NOMO-1 treated with dmso at 0.1 percent for 144 hours (cell line): ENCODE data around the gene DAGLA.

Experiments used
- DNase-seq: peaks from one replicate; lab custom pipeline; 2025; ENCODE audit not compliant: unreplicated experiment; lab: John Stamatoyannopoulos, UW

The DAGLA gene

DNA sequence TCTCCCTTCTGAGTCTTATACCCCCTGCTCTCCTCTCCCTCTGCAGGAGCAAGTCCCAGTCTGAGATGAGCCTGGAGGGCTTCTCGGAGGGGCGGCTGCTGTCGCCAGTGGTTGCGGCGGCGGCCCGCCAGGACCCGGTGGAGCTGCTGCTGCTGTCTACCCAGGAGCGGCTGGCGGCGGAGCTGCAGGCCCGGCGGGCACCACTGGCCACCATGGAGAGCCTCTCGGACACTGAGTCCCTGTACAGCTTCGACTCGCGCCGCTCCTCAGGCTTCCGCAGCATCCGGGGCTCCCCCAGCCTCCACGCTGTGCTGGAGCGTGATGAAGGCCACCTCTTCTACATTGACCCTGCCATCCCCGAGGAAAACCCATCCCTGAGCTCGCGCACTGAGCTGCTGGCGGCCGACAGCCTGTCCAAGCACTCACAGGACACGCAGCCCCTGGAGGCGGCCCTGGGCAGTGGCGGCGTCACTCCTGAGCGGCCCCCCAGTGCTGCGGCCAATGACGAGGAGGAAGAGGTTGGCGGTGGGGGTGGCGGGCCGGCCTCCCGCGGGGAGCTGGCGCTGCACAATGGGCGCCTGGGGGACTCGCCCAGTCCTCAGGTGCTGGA is 63.4 kb downstream of the DAGLA start:
- DNase-seq = no peak

DNA sequence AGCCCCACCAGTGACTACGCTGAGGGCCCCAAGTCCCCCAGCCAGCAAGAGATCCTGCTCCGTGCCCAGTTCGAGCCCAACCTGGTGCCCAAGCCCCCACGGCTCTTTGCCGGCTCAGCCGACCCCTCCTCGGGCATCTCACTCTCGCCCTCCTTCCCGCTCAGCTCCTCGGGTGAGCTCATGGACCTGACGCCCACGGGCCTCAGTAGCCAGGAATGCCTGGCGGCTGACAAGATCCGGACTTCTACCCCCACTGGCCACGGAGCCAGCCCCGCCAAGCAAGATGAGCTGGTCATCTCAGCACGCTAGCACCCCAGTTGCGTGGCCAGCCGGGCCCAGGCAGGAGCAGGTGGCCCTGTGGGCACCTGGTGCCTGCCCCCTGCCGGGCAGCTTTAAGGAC is 64.0 kb downstream of the DAGLA start:
- no peak for DNase-seq

DNA sequence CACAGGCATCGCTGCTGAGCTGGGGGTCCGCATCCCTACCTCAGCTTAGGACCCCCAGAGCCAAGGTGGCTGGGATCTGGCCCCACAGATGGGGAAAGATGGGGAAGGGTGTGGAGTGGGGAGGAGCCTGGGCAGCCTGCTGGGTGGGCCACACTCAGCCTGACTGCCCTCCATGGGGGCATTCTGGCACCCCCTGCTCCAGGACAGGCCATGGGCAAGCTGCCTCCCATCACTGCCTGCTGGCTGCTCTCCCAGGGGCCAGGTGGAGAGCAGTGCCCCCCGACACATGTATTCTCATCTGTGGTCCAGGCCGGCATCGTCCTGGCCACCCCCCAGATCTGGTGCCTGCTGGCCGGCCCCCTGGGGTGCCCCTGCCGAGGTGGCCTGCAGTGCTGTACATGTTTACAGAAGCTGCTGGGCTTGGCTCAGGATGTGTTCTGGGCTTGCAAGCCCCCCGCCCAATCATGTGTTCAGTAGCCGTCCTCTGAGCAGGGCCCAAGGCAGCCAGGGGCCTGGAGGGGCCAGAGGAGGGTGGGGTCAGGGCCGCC is 64.5 kb downstream of the DAGLA start:
- DNase-seq = no peak

DNA sequence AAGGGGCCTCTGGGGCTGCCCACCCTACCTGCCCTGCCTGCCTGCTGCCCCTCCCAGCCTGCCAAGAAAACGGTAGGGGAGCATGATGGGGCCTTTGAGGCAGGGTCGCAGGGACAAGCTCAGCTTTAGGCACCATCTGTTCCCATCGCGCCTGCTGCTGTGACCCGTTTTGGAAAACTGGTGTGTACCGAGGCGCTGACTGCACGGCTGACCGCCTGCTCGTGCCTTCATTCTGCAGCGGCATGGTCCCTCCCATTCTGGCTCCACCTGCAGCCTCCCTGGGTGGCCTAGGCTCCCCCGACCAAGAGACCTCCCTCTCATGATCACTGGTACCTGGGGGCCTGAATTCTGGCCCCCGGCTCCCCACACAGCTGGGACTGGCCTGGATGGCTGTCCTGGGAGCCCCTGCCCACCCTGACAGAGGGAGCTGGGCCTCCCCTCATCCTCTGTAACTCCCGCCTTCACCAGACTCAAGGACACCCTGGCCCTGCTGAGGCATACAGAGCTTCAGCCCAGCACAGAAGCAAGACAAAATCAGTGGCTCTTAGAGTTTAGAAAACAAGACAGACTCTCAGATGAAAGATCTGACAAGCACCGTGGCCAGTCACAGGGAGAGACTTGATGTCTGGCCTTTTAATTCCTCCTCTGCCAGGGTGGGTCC is 65.7 kb downstream of the DAGLA start:
- DNase-seq = no peak

DNA sequence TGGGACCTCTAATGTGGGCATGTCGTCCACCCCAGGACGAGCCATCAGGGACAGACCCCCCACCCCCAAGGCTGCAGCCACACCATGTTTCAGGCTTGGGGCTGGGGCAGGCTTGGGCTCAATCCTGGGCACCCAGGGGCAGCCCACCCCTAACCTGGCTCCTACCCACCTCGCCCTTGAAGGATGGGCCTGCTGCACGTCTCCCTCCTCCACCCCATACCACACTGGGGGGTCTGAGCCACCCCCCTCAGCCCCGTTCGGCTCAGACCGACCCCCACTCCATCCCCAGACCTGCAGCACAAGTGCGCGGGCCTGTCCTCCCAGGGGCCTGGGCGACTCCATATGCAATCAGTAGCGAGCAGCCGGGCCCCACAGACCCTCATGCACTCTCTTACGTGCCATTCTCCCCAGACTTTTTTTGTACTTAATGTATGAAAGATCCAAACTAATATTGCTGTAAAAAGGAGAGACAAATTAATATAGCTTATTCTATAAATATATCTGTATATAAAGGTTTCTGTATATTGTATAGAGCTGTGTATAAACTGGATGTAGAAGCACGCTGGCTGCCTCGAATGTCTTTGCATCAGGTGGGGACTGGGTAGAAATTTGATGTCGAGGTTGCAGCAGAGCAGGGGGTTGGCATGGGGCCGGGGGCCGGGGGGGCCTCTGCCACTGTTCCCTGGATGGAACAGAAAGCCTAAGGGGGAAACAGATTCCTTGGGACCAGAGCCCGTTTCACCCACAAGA is 66.4 kb downstream of the DAGLA start:
- DNase-seq = no peak

DNA sequence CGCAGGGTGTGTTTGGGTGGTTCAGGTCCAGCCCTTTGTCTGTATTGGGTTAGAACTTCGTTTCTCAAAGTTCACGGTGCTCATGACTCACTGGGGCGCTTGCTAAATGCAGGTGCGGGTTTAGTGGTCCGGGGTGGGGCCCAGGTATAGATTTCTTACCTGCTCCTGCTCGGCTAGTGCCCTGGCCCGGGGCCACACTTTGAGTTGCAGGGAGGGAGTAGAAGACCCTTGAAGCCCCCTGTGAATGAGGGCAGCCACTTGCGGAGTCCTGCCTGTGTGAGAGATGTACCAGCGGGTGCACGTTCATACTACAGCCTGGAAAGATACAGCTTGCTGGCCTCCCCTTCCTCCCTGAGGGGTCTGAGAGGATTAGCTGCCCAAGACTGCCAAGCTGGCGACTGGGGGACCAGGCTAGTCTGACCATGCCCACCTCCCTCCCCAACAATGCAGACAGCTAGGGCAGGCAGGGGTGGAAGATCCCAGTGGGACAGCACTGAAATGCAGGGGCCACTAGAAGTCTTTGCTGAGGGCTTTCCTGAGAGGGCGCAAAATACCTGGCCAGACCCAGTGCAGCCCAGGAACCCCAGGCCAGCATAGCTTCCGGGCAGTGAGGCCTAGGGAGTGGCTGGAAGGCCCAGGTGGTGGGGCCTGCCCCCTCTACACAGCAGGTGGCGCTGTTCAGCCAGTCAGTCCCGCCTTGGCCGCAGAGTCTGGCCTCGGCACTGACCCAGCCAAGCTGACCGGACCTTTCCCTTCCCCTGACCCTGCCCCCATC is 67.2 kb downstream of the DAGLA start:
- DNase-seq = peak; percentile 4

DNA sequence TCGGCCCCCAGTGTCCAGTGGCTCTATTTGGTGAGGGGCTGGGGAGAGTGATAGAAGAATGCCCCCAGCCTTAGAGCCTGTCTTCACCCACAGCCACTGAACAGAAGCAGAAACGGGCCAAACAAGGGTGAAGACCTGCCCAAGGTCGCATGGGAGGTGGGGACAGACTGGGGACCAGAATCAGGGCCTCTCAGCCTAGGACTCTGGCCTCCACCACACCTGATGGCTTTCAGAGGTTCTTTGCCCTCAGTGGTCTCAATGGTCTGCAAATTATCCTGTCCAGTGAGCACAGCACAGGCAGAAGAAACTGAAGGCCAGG is 67.7 kb downstream of the DAGLA start:
- no peak for DNase-seq

DNA sequence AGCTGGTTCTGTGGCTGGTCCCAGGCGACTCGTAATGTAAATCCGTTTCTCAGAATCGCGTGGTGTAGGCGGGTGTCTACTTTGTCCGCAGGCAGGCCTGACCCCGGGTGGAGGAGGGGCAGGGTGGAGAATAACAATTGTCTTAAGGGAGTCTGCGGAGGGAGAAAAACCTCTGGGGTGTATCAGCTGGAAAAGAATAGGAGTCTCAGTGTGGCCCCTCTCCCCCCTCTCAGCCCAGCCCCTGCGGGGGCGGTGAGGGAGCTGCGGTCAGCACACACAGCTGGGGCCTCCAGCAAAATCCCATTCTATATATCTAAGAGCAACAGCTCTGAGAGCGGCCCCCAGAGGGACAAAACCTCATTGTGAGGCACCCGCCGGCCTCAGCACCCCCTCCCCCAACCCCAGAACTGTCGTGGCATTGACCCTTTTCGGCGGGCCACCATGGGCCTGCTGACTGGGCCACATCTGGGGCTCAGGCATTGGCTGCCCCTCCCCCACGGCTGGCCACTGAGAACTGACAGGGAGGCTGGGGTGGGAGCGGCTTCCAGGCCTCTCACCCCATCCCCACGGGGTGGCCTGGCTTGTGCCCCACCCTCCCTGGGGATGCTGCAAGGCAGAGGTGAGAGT is 69.5 kb downstream of the DAGLA start:
- no peak for DNase-seq

DNA sequence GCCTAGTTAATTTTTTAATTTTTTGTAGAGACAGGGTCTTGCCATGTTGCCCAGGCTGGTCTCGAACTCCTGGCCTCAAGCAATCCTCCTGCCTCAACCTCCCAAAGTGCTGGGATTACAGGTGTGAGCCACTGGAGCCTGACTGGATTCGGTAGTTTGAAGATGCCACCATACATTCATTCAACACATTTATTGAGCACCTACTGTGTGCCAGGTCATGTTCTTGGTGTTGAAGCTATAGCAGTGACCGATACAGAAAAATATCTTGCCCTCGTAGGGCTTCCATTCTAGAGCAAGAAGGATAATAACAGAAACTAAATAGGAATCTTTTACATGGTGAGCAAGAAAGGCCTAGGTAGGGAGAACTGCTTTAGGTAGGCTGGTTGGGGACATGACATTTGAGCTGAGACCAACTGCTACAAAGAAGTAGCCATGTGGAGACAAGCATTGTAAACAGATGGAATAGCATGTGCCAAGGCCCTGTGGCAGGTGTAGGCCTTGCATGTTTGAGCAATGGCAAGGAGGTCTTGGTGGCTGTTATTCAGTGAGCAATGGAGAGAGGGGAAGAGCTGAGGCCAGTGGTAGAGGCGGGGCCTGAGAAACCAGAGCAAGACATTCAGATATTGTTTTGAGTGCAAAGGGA is 70.6 kb downstream of the DAGLA start:
- no peak for DNase-seq

DNA sequence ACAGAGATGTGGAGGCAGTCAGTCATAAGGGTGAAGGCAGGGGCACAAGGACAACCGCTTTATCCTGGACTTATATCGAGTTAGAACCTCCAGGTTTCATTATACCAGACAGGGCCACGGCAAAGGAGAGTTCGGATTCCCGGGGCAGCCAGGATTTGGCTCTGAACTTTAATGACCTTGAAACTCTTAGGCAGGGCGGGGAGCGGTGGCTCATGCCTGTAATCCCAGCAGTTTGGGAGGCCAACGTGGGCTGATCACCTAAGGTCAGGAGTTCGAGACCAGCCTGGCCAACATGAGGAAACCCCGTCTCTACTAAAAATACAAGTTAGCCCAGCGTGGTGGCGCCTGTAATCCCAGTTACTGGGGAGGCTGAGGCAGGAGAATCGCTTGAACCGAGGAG is 71.2 kb downstream of the DAGLA start:
- DNase-seq = no peak

DNA sequence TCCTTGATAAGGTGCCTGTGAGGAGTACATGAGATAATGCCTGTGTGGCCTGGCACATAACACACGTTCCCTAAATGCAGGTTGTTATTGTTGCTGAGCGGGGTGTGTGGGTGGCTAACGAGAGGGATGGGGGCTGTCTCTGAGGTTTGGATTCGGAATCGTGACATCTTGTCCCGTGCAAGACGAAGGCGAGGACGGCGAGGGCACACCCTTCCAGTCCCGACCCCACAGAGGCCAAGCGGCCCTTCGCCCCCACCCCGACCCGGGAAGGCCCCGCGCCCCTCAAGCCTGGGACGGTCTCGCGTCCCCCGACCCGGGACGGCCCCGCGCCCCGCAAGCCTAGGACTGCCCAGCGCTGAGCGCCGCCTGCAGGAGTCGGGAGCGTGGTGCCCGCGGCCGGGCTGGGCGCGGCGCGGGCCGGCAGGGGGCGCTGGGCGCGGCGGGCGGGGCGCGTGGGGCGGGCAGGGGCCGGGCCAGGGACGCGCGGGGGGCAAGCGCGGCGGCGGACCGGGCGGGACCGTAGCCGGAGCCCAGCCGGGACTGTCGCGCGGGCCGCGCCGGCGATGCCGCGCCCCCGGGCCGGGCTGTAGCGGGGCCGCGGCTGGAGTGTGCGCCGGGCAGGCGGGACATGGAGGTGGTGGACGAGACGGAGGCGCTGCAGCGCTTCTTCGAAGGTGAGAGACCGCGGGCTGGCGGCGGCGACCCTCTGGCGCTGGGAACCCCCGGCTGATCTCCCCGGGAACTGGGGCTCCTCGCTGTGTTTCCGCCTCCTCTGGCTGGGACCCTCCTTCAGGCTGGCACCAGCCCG is 72.1 kb downstream of the DAGLA start, which contains the start of gene MYRF:
MYRF (plus strand) TSS at position 520 of the 808 bp plus-strand sequence; CDS start at position 629, 109 bp downstream.
- DNase-seq = peak; percentile 24

DNA sequence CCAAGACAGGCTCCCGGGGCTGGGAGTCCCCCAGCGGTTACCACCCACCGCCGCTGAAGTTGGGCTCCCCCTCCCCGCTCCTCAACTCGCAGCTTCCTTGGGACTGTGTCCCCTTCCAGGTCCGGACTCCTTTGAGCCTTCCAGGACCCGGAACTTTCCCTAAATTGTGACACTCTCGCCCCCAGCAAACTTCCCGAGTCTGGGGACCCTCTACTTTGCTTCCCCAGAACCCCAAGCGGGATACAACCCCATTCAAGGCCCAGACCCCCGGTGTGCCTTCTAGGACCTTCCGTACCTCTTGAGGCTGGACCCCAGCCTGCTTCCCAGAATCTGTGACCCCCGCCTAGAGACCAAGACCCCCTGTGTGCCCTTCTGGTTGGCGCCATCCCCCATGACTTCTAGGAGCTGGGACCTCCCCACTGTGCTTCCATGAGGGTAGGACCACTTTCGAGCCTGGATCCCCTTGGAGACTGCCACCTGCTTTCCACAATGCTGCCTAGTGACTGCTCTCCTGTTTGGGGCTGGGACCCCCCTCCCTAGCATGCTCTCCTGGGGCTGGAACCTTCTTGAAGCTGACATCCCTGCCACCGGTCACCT is 72.8 kb downstream of the DAGLA start:
- DNase-seq = no peak

DNA sequence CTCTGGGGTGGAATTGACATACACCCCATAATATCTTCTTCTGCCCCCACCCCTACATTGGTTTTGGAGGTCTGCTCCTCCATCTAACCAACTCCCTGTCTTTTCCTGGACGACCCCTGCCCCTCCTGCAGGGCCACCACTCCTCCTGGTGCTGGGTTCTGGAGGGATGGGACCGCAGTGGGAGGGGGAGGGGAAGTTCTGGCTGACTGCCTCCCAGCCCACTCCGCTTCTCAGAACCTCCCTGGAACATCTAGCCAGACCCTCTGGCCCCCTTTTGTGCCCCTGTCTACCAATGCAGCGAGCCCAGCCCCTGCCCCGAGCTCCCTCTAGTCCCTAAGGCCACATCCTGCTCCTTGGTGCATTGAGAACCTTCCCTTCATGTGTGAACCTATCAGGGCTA is 73.5 kb downstream of the DAGLA start:
- no peak for DNase-seq

DNA sequence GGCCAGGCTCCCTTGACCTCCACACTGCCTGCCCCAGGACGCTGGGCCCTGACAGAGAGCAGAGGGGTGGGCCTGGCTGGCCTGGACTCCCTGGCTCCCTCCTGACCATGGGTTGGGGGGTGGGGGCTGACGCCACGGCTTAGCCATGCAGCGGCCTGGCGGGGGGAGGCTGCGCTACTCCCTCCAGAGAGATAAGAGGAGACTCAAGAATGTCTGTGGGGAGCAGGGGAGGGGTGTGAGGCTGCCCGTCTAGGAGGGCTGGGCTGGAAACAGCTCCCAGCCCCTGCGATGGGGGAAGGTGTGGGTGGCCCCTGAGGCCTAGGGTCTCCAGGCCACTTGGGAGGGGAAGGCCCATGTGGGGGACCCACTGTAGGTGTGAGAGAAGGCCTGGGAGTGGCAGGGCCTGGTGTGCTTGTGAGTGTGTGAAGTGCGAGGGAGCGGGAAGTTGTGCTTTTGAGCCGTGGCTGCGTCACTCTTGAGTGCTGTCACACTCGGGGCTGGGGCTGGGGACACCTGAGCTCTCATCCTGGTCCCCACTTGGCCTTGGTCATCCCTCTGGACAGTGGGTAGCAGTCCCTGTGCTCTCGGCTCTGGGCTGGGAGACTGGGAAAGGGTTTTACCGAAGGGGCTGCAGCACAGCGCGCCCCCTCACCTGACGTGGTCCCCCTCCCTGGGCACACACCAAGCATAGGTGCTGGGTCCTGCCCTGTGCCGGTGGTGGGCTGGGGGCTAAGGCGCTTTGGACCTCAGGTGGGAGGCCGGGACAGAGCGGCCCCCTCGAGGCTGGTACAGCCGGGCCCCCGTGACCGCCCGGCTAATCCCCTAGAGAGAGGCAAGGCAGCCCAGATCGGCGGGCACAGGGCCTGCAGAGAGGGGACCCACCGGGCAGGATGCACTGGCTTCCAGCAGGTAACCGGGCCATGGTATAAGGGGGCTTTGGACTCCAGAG is 74.6 kb downstream of the DAGLA start:
- DNase-seq = no peak

DNA sequence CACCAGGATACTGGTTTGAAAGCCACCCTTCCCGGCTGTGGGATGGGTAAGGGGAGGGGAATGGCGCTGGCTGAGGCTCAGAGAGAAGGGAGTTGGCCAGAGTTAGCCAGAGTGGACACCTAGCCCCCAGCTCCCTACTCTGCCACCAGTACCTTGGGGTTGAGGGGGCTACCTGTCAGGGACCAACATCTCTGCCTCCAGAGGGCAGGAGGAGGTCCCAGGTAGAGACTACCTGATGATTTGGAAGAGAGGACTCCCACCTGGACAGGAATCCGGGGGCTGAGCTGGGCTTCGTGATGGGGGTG is 75.9 kb downstream of the DAGLA start:
- no peak for DNase-seq

DNA sequence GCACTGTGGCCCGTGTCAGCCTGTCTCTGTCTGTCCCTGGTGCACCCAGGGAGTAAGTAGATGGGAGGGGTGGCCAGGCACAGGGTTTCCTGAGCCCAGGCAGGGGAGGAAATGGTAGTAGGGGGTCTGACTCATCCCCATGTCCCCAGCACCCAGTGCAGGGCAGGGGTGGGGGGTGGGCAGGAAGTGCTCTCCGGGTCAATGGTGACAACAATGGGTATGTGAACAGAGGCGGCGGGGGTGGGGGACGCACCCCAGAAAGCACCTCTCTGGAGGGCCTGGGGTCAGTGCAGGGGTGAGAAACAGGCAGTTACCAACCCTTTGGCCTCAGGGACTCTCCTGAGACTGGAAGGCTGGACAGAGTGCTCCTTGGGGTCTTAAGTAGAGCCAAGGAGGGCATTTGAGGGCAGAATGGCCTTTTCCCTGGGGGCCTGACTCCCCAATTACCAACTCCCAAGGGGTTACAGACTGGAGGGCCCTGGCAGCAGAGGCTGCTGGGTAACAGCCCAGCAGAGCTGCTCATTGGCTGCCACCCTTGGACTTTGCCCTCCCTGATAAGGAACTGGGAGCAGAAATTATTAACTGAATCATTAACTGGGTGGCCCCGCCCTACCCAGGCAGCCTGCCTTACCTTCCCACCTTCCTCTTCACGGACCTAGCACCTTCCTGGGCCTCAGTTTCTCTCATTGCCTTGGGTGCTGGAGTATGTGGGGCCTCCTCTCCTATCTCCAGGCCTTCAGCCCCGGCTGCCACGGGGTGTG is 76.4 kb downstream of the DAGLA start:
- peak; percentile 34 for DNase-seq

DNA sequence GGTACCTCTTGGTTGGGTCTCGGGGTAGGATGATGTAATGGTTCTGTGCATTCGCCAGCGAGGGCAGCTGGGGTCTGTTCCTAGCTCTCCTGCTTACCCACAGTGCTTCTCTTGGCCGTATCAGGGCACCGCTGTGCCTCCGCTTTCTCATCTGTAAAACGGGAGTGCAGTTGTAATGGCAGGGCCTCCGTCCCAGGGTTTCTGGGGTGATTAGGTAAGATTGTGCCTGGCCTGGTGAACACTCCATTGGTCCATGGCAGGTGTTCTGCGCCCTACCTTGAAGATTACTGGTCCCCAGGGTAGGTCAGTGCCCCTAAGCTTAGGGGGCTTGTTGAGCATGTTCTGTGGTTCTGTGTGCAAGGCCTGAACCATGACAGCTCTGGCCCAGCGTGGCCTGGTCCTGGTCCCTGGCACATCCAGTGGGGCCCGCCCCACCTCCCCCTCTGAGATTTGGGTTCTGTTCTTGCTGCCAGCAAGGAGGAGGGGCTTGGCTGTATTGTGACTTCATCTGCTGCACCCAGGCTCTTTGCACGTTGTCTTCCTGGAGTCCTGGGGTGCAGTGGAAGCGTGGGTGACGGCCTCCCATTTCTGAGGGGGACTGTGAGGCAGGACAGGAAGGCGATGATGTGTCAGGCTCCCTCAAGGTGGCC is 77.1 kb downstream of the DAGLA start:
- no peak for DNase-seq
